GM12892 (cell line): ENCODE results near the gene ERC1.

Experiments used
- POLR2A ChIP-seq: IDR thresholded peaks from 2 replicates; pipeline ENCODE4 v1.6.1; 2011; ENCODE audit warnings: low read depth, low read length, control low read depth
- POLR2AphosphoS5 ChIP-seq: IDR thresholded peaks from 2 replicates; pipeline ENCODE4 v1.6.1; 2011; ENCODE audit warnings: low read depth, low read length, control low read depth
- TAF1 ChIP-seq: IDR thresholded peaks from 2 replicates; pipeline ENCODE4 v1.6.1; 2011; ENCODE audit warnings: low read depth, mild to moderate bottlenecking, control low read depth, low read length, borderline replicate concordance

DNA sequence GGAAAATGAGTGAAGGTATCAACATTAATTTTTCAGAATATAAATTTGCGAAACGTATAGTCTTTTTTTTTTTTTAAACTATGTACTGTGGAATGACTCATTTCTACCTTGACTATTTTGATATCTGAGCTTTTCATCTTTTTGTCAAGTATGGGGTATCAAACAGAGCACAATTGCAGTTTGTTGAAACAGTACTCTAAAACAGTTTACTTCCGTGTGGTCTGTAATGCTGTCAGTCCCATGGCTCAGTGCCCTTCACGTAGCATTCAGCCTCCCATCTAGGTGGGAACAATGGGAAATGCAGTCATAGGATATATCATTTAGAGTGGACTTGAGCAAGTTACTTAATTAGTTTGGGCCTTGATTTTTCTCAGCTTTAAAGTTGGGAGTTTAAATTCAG is 139.5 kb downstream of the ERC1 start:
- TF ChIP-seq POLR2A (no peak), POLR2AphosphoS5 (no peak), TAF1 (no peak)
